Prostate gland (tissue), 2 donors: ENCODE measurements around the gene RIOK3. TPM values are rescaled to one million over a fixed set of nuclear protein-coding genes. Genes with fewer than 3 reads are reported as not detected.

Experiments used
- DNase-seq: peaks from one replicate; pipeline ENCODE4 v3.0.0-alpha.2; 2019; ENCODE audit warnings: low spot score
- H3K27ac ChIP-seq, 2 donors: fragments of 200-600 bp; sonication (generic); 2 replicates each; pipeline ENCODE4 v1.5.1; 2017 to 2019
- H3K27me3 ChIP-seq: fragments of 200-600 bp; sonication (generic); replicated peaks from 2 replicates; pipeline ENCODE4 v1.5.1; 2019; ENCODE audit not compliant: insufficient read depth
- H3K36me3 ChIP-seq, 2 donors: fragments of 200-600 bp; sonication (generic); 1 replicate in 1 of 2; 2 replicates in 1 of 2; pipeline versions ENCODE4 v1.5.1 to v1.8.1; 2017 to 2019
- H3K4me1 ChIP-seq: fragments of 200-600 bp; sonication (generic); replicated peaks from 2 replicates; pipeline ENCODE4 v1.5.1; 2019
- H3K4me3 ChIP-seq, 2 donors: fragments of 200-600 bp; sonication (generic); 2 replicates each; pipeline ENCODE4 v1.5.1; 2017 to 2019
- H3K9me3 ChIP-seq: fragments of 200-600 bp; sonication (generic); 2 replicates; pipeline ENCODE4 v1.5.1; 2017
- POLR2A ChIP-seq: fragments of 450-650 bp; IDR thresholded peaks from one replicate; pipeline ENCODE4 v1.6.1; 2016; ENCODE audit warnings: antibody characterized with exemption, mild to moderate bottlenecking
- POLR2AphosphoS5 ChIP-seq: sonication (generic); formaldehyde crosslinking; IDR thresholded peaks from one replicate; pipeline ENCODE4 v1.6.1; 2017; ENCODE audit warnings: antibody characterized with exemption
- WGBS: methylation state at CpG from one replicate; pipeline ENCODE4 v1.1.5; 2018; 5-methylcytosine and 5-hydroxymethylcytosine counted together
- intact Hi-C: fragments of 100-400 bp; cut with DNase I; formaldehyde crosslinking; loops from one replicate; pipeline ENCODE4 v1.14.2; 2022
- small RNA-seq, 2 donors: library from RNA; depleted of rRNA; stranded (forward); fragments of <200 nt; gene quantifications; one replicate each; pipeline ENCODE3, GENCODE V24; 2016
- total RNA-seq, 2 donors: library from RNA; depleted of rRNA; stranded (reverse); fragments of >200 nt; gene quantifications; one replicate each; pipeline ENCODE4 v1.1.0, GENCODE V29; 2016
- TF ChIP-seq, protein P1 (sequence below), 4 experiments: fragments of 200-600 bp in 2 of 4; fragments of 450-650 bp in 2 of 4; sonication (generic) in 2 of 4; IDR thresholded peaks; 1 replicate in 3 of 4; 2 replicates in 1 of 4; pipeline ENCODE4 v1.5.1; 2016 to 2019; ENCODE audit warnings: antibody characterized with exemption in 4 of 4, mild to moderate bottlenecking in 2 of 4, moderate library complexity in 2 of 4

The RIOK3 gene
- total RNA-seq, 2 donors from 2014 or later, result 40.6 to 44.6 TPM

DNA sequence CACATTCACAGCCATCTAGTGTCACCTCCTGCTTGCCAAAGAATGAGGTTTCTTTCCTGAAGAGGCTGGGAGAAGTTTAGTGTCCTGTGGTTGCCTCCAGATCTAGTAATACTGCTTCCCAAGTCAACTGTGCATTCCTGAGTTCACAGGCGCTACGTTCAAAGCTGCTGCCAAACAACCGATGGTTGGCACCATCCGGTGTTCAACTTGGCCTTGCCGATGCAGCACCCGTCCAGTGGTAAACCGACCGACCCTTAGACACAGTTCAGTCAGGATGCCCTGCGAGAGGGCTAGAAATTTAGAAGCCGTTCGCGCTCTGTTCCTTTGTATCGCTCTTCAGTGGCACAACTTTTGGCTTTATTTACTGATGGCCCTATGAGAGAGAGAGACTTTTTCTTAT lies 78.8 kb downstream of the RIOK3 start:
- H3K27me3 ChIP-seq, result no peaks in the 10 kb centered on the region
- WGBS, result 86% methylated on average over 13 of the region's 13 CpGs
- intact Hi-C loops, result no loop called here
- H3K4me3 ChIP-seq, result no peak overlapping the region
- TF ChIP-seq POLR2A (no peak), POLR2AphosphoS5 (no peak)
- TF ChIP-seq, protein P1, sequence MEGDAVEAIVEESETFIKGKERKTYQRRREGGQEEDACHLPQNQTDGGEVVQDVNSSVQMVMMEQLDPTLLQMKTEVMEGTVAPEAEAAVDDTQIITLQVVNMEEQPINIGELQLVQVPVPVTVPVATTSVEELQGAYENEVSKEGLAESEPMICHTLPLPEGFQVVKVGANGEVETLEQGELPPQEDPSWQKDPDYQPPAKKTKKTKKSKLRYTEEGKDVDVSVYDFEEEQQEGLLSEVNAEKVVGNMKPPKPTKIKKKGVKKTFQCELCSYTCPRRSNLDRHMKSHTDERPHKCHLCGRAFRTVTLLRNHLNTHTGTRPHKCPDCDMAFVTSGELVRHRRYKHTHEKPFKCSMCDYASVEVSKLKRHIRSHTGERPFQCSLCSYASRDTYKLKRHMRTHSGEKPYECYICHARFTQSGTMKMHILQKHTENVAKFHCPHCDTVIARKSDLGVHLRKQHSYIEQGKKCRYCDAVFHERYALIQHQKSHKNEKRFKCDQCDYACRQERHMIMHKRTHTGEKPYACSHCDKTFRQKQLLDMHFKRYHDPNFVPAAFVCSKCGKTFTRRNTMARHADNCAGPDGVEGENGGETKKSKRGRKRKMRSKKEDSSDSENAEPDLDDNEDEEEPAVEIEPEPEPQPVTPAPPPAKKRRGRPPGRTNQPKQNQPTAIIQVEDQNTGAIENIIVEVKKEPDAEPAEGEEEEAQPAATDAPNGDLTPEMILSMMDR (IDR thresholded peaks at IDR 0.05), result no peak
- no peaks in the 10 kb centered on the region for H3K9me3 ChIP-seq
- H3K36me3 ChIP-seq, result peaks cover 0 to 15% of the 10 kb centered on the region in 2 donors
- no peaks in the 10 kb centered on the region for H3K4me1 ChIP-seq
- no peak overlapping the region for H3K27ac ChIP-seq
- DNase-seq, result no peak

Small RNAs within 50 kb of the gene (small RNA-seq; reads per million reads assigned to genes)
- gene AC026634.1 (0 reads per million in 2 donors), gene RF00019 (0 reads per million in 2 donors)

Other genes with a start within 250 kb of the RIOK3 start
- 10 to 100 TPM; 12.0 to 28.5 TPM for gene RMC1, start 50.2 kb downstream of the RIOK3 start, total RNA-seq
- gene NPC1, start 133.2 kb downstream of the RIOK3 start, total RNA-seq, result 10 to 100 TPM; 32.0 to 63.5 TPM
- 1 to 10 TPM; 5.6 to 8.5 TPM for gene ANKRD29, start 209.6 kb downstream of the RIOK3 start, total RNA-seq
- 10 to 100 TPM; 31.3 to 35.9 TPM for gene LAMA3, start 236.2 kb downstream of the RIOK3 start, total RNA-seq